ENCODE measurements around the gene VWA2.

VWA2 gene

GRCh38 chr10:114284346-114285071 is 45.5 kb downstream of the VWA2 start:
- TF ChIP-seq ZFX (IDR thresholded peaks at IDR 0.05; ENCODE audit: borderline replicate concordance): no peak
- no peak for TF ChIP-seq CTCF (IDR thresholded peaks at IDR 0.05)
- H3K27ac ChIP-seq: no peak overlapping the region

GRCh38 chr10:114285961-114286441 is 46.9 kb downstream of the VWA2 start:
- TF ChIP-seq ZFX (IDR thresholded peaks at IDR 0.05; ENCODE audit: borderline replicate concordance) (no peak), CTCF (IDR thresholded peaks at IDR 0.05) (no peak)
- no peak overlapping the region for H3K27ac ChIP-seq

GRCh38 chr10:114286921-114287320 is 47.9 kb downstream of the VWA2 start:
- H3K27ac ChIP-seq: no peak overlapping the region
- no peak for TF ChIP-seq ZFX (IDR thresholded peaks at IDR 0.05; ENCODE audit: borderline replicate concordance)
- no peak for TF ChIP-seq CTCF (IDR thresholded peaks at IDR 0.05)

GRCh38 chr10:114288424-114289095 is 49.5 kb downstream of the VWA2 start:
- no peak overlapping the region for H3K27ac ChIP-seq
- TF ChIP-seq ZFX (IDR thresholded peaks at IDR 0.05; ENCODE audit: borderline replicate concordance): no peak

- H3K27ac ChIP-seq: no peak overlapping the region
- TF ChIP-seq ZFX (IDR thresholded peaks at IDR 0.05; ENCODE audit: borderline replicate concordance) (no peak), CTCF (IDR thresholded peaks at IDR 0.05) (no peak)
Observed at GRCh38 chr10:114289096-114289436, 50.0 kb downstream of the VWA2 start.

GRCh38 chr10:114290038-114290437 is 51.0 kb downstream of the VWA2 start:
- no peak overlapping the region for H3K27ac ChIP-seq
- TF ChIP-seq ZFX (IDR thresholded peaks at IDR 0.05; ENCODE audit: borderline replicate concordance) (no peak), CTCF (IDR thresholded peaks at IDR 0.05) (no peak)

GRCh38 chr10:114291076-114291475 is 52.0 kb downstream of the VWA2 start:
- H3K27ac ChIP-seq: no peak overlapping the region
- TF ChIP-seq CTCF (IDR thresholded peaks at IDR 0.05) (no peak), ZFX (IDR thresholded peaks at IDR 0.05; ENCODE audit: borderline replicate concordance) (no peak)
